Measurements from ENCODE around the gene BASP1. TPM values are rescaled to one million over a fixed set of nuclear protein-coding genes. Genes with fewer than 3 reads are reported as not detected.

The BASP1 gene
- total and polyA plus RNA-seq, 2 experiments from 2014 or later = 87.5 to 114 TPM

DNA sequence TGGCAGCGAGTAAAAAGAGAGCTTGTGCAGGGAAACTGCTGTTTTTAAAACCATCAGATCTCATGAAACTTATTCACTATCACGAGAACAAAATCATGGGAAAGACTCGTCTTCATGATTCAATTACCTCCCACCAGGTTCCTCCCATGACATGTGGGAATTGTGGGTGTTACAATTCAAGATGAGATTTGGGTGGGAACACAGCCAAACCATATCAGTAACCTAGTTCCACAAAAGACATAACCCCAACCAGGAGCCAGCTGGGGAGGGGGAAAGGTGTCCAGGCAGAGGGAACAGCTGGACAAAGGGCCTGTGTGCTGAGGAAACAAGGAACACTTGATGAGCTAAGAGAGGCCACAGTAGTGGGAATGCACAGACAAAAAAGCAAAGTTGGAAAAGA lies 71.1 kb downstream of the BASP1 start (continued):
- TF ChIP-seq, protein P1, sequence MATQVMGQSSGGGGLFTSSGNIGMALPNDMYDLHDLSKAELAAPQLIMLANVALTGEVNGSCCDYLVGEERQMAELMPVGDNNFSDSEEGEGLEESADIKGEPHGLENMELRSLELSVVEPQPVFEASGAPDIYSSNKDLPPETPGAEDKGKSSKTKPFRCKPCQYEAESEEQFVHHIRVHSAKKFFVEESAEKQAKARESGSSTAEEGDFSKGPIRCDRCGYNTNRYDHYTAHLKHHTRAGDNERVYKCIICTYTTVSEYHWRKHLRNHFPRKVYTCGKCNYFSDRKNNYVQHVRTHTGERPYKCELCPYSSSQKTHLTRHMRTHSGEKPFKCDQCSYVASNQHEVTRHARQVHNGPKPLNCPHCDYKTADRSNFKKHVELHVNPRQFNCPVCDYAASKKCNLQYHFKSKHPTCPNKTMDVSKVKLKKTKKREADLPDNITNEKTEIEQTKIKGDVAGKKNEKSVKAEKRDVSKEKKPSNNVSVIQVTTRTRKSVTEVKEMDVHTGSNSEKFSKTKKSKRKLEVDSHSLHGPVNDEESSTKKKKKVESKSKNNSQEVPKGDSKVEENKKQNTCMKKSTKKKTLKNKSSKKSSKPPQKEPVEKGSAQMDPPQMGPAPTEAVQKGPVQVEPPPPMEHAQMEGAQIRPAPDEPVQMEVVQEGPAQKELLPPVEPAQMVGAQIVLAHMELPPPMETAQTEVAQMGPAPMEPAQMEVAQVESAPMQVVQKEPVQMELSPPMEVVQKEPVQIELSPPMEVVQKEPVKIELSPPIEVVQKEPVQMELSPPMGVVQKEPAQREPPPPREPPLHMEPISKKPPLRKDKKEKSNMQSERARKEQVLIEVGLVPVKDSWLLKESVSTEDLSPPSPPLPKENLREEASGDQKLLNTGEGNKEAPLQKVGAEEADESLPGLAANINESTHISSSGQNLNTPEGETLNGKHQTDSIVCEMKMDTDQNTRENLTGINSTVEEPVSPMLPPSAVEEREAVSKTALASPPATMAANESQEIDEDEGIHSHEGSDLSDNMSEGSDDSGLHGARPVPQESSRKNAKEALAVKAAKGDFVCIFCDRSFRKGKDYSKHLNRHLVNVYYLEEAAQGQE (IDR thresholded peaks at IDR 0.05; ENCODE audit: unreplicated experiment) = no peak
- TF ChIP-seq, protein P2, sequence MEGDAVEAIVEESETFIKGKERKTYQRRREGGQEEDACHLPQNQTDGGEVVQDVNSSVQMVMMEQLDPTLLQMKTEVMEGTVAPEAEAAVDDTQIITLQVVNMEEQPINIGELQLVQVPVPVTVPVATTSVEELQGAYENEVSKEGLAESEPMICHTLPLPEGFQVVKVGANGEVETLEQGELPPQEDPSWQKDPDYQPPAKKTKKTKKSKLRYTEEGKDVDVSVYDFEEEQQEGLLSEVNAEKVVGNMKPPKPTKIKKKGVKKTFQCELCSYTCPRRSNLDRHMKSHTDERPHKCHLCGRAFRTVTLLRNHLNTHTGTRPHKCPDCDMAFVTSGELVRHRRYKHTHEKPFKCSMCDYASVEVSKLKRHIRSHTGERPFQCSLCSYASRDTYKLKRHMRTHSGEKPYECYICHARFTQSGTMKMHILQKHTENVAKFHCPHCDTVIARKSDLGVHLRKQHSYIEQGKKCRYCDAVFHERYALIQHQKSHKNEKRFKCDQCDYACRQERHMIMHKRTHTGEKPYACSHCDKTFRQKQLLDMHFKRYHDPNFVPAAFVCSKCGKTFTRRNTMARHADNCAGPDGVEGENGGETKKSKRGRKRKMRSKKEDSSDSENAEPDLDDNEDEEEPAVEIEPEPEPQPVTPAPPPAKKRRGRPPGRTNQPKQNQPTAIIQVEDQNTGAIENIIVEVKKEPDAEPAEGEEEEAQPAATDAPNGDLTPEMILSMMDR (conservative IDR thresholded peaks at IDR 0.05; ENCODE audit: low read depth in 2 of 2) = no peak
- TF ChIP-seq NANOG (IDR thresholded peaks at IDR 0.05; ENCODE audit: borderline replicate concordance) = no peak
- TF ChIP-seq EZH2phosphoT487 (IDR thresholded peaks at IDR 0.05; ENCODE audit: unreplicated experiment) = no peak

- no peaks in the 10 kb centered on the region for H3K36me3 ChIP-seq (ENCODE audit: insufficient read depth)
- no peak overlapping the region for H3K27ac ChIP-seq (ENCODE audit: low read depth)
- H2AFZ ChIP-seq = no peak overlapping the region
- Mint-ChIP-seq H3K27me3 (ENCODE audit: insufficient read depth, low read depth, poor library complexity) (peaks cover 4% of the 10 kb centered on the region), H3K4me3 (no peak overlapping the region), H3K36me3 (ENCODE audit: low read depth) (peaks cover 11% of the 10 kb centered on the region), H3K4me1 (no peaks in the 10 kb centered on the region), H3K27ac (no peak overlapping the region), H3K9me3 (peaks cover 14% of the 10 kb centered on the region)
- H3K9me2 ChIP-seq (ENCODE audit: insufficient read depth) = no peaks in the 10 kb centered on the region
- ATAC-seq = no peak
- no peaks in the 10 kb centered on the region for H3F3A ChIP-seq (replicated peaks; ENCODE audit: low read depth)
- H3K79me2 ChIP-seq (replicated peaks; ENCODE audit: insufficient read depth) = no peaks in the 10 kb centered on the region
- no peaks in the 10 kb centered on the region for H3K27me3 ChIP-seq (ENCODE audit: insufficient read depth)
- no peaks in the 10 kb centered on the region for H4K20me1 ChIP-seq (replicated peaks; ENCODE audit: insufficient read depth)
- no peak overlapping the region for H3K4me2 ChIP-seq
- no peak for DNase-seq (ENCODE audit: low spot score)
- H3K4me1 ChIP-seq (ENCODE audit: insufficient read depth) = no peaks in the 10 kb centered on the region
- H3K4me3 ChIP-seq = no peak overlapping the region
- TF ChIP-seq ZNF462 (CRISPR knock-in tag; IDR thresholded peaks at IDR 0.05) (no peak), EZH2phosphoT487 (IDR thresholded peaks at IDR 0.05; ENCODE audit: unreplicated experiment) (no peak), STAT1 (IDR thresholded peaks at IDR 0.05; ENCODE audit: unreplicated experiment) (no peak), JUNB (IDR thresholded peaks at IDR 0.05; ENCODE audit: unreplicated experiment) (no peak)
- TF ChIP-seq, protein P3, sequence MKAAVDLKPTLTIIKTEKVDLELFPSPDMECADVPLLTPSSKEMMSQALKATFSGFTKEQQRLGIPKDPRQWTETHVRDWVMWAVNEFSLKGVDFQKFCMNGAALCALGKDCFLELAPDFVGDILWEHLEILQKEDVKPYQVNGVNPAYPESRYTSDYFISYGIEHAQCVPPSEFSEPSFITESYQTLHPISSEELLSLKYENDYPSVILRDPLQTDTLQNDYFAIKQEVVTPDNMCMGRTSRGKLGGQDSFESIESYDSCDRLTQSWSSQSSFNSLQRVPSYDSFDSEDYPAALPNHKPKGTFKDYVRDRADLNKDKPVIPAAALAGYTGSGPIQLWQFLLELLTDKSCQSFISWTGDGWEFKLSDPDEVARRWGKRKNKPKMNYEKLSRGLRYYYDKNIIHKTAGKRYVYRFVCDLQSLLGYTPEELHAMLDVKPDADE (IDR thresholded peaks at IDR 0.05) = no peak
- TF ChIP-seq, protein P2 (conservative IDR thresholded peaks at IDR 0.05; ENCODE audit: low read depth in 2 of 2) = no peak
These were observed 72.5 kb downstream of the BASP1 start for GRCh38 chr5:17289681-17290539.

All from GM23338 (cell line).